GM15510 (cell line): Measurements from ENCODE around the gene DGKG.

Experiments
- POLR2A ChIP-seq: IDR thresholded peaks from 3 replicates; pipeline ENCODE4 v1.6.1; 2011; ENCODE audit warnings: borderline replicate concordance; ENCODE audit not compliant: insufficient read length; ENCODE audit errors: extremely low read depth

The DGKG gene

DNA sequence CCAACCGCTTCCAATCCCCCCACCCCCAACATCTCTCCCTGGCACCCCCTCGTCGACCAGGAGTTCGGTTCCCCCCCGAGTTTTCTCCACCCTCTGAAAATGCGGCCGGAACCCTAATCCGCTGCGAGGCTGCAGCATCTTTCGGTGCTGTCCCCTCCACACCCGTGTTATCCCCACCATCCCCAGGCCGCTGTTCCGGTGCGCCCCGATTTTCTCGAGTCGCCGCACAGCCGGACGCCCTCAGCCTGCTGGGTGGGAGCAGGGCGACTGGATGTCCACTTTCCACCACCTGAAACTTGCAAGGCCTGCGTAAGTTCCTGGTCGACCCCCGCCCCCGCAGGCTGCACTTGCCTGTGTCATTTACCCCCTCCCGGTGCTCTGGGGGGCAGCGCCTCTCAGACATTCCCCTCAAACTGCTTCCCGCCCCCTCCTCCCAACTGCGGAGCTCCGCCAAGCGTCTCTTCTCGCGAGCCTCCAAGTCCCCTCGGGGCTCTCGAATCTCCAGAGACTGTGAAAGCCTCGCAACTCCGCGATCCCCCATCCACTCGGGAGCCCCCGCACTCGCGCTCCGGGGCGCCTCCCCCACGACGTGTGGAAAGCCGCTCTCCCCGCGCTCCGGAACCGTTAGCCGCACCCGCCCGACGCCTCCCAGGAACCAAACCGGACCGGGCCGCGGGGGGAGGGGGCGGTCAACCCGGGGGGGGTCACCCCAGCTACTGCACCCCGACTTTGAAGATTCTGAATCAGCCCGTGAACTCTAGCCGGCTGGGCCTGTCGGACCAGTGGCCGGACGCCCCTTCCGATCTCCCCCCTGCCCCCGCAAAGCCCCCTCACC, 253.7 kb downstream of the DGKG start:
- no peak for TF ChIP-seq POLR2A

DNA sequence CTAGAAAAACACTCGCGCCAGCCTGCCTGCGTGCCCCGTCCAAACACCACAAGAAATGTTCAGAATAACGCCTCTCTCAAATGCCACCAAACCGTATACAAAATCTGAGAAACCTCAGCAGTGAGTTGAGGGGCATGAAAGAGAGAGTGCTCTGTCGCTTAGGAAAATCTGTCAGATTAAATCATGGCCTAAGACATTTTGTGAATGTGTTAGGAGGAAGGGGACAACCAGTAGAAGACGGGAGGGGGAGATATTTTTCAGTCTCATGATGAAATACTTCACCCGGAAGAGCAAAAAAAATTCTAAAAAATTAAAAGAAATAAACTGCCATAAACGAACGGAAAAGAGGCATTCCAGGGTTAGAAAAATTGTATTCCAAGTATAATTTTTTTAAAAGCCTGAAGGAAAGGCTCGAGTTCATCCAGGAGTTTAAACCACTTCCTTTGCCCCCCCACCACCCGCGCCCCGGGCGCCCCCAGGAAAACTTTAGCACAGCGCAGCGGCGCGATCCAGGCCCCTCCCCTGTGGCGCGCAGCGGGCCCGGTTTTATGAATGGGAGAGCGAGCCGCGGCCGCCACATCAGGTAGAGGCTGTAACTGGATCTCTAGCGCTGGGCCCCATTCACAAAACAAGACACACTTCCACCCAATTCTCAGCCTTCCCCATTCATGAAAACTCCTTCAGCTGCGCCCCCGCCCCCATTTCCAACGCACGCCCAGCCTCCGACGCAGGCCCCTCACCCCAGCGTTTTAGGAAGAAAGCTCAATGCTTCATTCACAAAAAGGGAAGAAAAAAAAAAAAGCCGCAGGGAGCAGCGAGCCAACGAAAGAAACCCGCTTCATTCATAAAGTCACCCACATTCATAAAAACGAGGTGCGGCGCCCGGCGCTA, 254.6 kb downstream of the DGKG start:
- no peak for TF ChIP-seq POLR2A

GRCh38 chr3:186105543-186105942, 256.5 kb downstream of the DGKG start:
- no peak for TF ChIP-seq POLR2A

DNA sequence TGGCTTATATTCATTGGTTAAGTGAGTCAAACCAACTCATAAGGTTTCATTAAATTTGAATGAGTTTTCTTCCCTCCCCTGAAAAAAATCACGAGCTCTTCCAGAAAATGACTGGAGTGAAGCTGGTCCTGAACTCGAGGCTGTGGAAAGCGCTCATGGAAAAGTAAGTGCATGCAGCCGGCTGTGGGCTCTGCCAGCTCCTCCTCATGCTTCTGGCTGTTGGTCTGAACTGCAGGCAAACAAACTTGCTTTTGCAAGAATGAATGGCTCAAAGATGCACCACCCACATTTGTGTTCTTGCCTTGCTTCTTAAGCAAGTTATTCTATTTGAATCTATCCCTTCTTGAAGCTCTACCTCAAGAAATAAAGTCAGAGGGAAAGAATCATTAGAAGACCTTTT, 259.3 kb downstream of the DGKG start:
- TF ChIP-seq POLR2A = no peak

- TF ChIP-seq POLR2A = no peak
Measured at GRCh38 chr3:186100398-186100797, 261.6 kb downstream of the DGKG start.

DNA sequence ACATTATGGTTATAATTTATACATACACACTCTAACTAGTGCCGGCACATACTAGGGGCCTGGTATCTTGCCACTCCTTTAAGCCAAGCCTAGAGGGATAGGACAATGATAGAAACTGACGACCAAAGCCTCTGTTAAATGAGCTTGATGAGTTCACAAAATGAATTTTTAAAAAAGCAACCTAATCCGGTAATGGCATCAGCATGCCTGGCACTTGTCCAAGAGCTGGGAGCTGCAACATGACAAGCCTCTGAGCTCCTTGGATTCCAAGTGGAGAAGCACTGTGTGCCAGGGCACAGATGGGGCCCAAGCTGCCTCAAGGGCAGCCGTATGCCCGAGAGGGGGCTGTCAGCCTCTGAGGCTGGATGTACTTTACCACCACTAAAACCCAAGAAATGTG, 262.9 kb downstream of the DGKG start:
- TF ChIP-seq POLR2A = no peak

- TF ChIP-seq POLR2A = no peak
Measured at GRCh38 chr3:186098740-186099139, 263.3 kb downstream of the DGKG start.

GRCh38 chr3:186097663-186098451, 264.2 kb downstream of the DGKG start:
- no peak for TF ChIP-seq POLR2A

DNA sequence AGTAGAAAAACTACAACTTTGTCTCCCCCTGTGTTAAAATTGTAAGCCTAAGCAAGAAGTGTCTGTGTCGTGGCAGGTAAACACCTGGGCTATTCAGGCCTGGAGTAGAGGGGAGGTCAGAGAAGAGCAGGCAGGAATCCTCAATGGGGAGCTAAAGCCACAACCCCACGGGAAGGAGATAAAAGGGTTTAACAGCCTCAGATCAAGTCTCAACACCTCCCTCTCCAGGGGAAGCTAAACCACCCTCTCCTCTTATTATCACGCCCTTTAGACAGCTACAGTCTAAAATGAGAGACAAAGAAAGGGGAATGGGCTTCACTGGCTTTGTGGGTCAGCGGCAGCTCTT, 264.7 kb downstream of the DGKG start:
- no peak for TF ChIP-seq POLR2A
